Peyer's patch (tissue), 4 donors: Measurements from ENCODE around the gene OR51B2.

ENCODE experiments used
- POLR2A ChIP-seq, 2 donors: fragments of 450-650 bp; IDR thresholded peaks; one replicate each; pipeline ENCODE4 v1.5.1; 2017; ENCODE audit warnings: antibody characterized with exemption in 2 of 2, mild to moderate bottlenecking in 2 of 2, moderate library complexity in 2 of 2
- TF ChIP-seq, protein P1 (sequence below), 6 experiments: fragments of 450-650 bp in 4 of 6; fragments of 200-600 bp in 2 of 6; sonication (generic) in 1 of 6; IDR thresholded peaks; one replicate each; pipeline ENCODE4 v1.5.1; 2017 to 2019; ENCODE audit warnings: antibody characterized with exemption in 6 of 6, mild to moderate bottlenecking in 3 of 6, moderate library complexity in 1 of 6

DNA sequence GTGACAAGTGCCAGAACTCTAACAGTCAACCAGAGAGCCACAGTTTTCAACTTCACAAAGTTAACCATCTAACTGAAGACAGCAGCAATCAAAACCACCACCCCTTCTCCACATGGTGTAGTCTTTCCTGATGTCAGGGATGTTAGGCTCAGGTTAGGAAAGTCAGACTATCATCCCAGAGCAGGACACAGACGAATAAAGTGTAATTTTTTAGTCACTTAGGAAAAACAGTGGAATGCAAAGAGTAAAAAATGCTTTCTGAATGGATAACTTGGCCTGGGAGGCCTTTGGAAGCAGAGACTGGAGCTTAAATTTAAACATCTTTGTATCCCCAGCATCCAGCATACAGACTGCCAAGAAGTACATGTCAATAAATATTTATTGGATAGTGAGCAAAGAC is 37.7 kb downstream of the OR51B2 start:
- TF ChIP-seq, protein P1, sequence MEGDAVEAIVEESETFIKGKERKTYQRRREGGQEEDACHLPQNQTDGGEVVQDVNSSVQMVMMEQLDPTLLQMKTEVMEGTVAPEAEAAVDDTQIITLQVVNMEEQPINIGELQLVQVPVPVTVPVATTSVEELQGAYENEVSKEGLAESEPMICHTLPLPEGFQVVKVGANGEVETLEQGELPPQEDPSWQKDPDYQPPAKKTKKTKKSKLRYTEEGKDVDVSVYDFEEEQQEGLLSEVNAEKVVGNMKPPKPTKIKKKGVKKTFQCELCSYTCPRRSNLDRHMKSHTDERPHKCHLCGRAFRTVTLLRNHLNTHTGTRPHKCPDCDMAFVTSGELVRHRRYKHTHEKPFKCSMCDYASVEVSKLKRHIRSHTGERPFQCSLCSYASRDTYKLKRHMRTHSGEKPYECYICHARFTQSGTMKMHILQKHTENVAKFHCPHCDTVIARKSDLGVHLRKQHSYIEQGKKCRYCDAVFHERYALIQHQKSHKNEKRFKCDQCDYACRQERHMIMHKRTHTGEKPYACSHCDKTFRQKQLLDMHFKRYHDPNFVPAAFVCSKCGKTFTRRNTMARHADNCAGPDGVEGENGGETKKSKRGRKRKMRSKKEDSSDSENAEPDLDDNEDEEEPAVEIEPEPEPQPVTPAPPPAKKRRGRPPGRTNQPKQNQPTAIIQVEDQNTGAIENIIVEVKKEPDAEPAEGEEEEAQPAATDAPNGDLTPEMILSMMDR (IDR thresholded peaks at IDR 0.05): no peak
- no peak for TF ChIP-seq POLR2A (IDR thresholded peaks at IDR 0.05)
